ENCODE results near the gene CX3CL1.

The CX3CL1 gene

GRCh38 chr16:57412584-57412983 lies 40.3 kb downstream of the CX3CL1 start:
- no peak for TF ChIP-seq ARNTL (CRISPR knock-in tag; IDR thresholded peaks at IDR 0.05; ENCODE audit: borderline replicate concordance, low read depth)
- TF ChIP-seq RARB (CRISPR knock-in tag; IDR thresholded peaks at IDR 0.05), result no peak
- TF ChIP-seq ZFP30 (CRISPR knock-in tag; IDR thresholded peaks at IDR 0.05), result no peak
- no peak for TF ChIP-seq TCF4 (CRISPR knock-in tag; IDR thresholded peaks at IDR 0.05; ENCODE audit: borderline replicate concordance)
- TF ChIP-seq ZNF565 (CRISPR knock-in tag; conservative IDR thresholded peaks at IDR 0.05; ENCODE audit: low read depth), result no peak
- TF ChIP-seq ESRRG (CRISPR knock-in tag; IDR thresholded peaks at IDR 0.05), result no peak
- no peak for TF ChIP-seq ZC3H10 (CRISPR knock-in tag; IDR thresholded peaks at IDR 0.05)
- no peak for TF ChIP-seq GLIS3 (CRISPR knock-in tag; IDR thresholded peaks at IDR 0.05)
- TF ChIP-seq ZNF70 (CRISPR knock-in tag; IDR thresholded peaks at IDR 0.05), result no peak
- no peak for ATAC-seq

GRCh38 chr16:57413301-57413730 lies 41.0 kb downstream of the CX3CL1 start:
- TF ChIP-seq CREB5 (CRISPR knock-in tag; IDR thresholded peaks at IDR 0.05; ENCODE audit: low read depth), result no peak
- no peak for TF ChIP-seq RARB (CRISPR knock-in tag; IDR thresholded peaks at IDR 0.05)
- TF ChIP-seq ARNTL (CRISPR knock-in tag; IDR thresholded peaks at IDR 0.05; ENCODE audit: borderline replicate concordance, low read depth), result no peak
- TF ChIP-seq OSR1 (CRISPR knock-in tag; IDR thresholded peaks at IDR 0.05), result no peak
- TF ChIP-seq SNAI2 (CRISPR knock-in tag; IDR thresholded peaks at IDR 0.05), result no peak
- TF ChIP-seq ZNF565 (CRISPR knock-in tag; conservative IDR thresholded peaks at IDR 0.05; ENCODE audit: low read depth), result no peak
- no peak for TF ChIP-seq ZC3H10 (CRISPR knock-in tag; IDR thresholded peaks at IDR 0.05)
- no peak for TF ChIP-seq CSDC2 (CRISPR knock-in tag; IDR thresholded peaks at IDR 0.05)
- no peak for TF ChIP-seq PATZ1 (CRISPR knock-in tag; IDR thresholded peaks at IDR 0.05; ENCODE audit: borderline replicate concordance)
- TF ChIP-seq POU6F1 (CRISPR knock-in tag; IDR thresholded peaks at IDR 0.05; ENCODE audit: borderline replicate concordance, low read depth), result no peak
- no peak for TF ChIP-seq ZNF70 (CRISPR knock-in tag; IDR thresholded peaks at IDR 0.05)
- no peak for TF ChIP-seq BACH2 (CRISPR knock-in tag; IDR thresholded peaks at IDR 0.05; ENCODE audit: borderline replicate concordance)
- no peak for TF ChIP-seq ZFP30 (CRISPR knock-in tag; IDR thresholded peaks at IDR 0.05)
- TF ChIP-seq GLIS3 (CRISPR knock-in tag; IDR thresholded peaks at IDR 0.05), result no peak
- no peak for TF ChIP-seq ISL1 (CRISPR knock-in tag; IDR thresholded peaks at IDR 0.05)
- TF ChIP-seq TSHZ2 (CRISPR knock-in tag; IDR thresholded peaks at IDR 0.05), result no peak

GRCh38 chr16:57413733-57414132 lies 41.4 kb downstream of the CX3CL1 start:
- ATAC-seq, result no peak
- TF ChIP-seq TSHZ2 (CRISPR knock-in tag; IDR thresholded peaks at IDR 0.05) (no peak), BACH2 (CRISPR knock-in tag; IDR thresholded peaks at IDR 0.05; ENCODE audit: borderline replicate concordance) (no peak), CSDC2 (CRISPR knock-in tag; IDR thresholded peaks at IDR 0.05) (no peak), PATZ1 (CRISPR knock-in tag; IDR thresholded peaks at IDR 0.05; ENCODE audit: borderline replicate concordance) (no peak), ARNTL (CRISPR knock-in tag; IDR thresholded peaks at IDR 0.05; ENCODE audit: borderline replicate concordance, low read depth) (no peak), ZFP3 (CRISPR knock-in tag; IDR thresholded peaks at IDR 0.05) (no peak), ZNF70 (CRISPR knock-in tag; IDR thresholded peaks at IDR 0.05) (no peak), RARB (CRISPR knock-in tag; IDR thresholded peaks at IDR 0.05) (no peak), PPARA (CRISPR knock-in tag; IDR thresholded peaks at IDR 0.05; ENCODE audit: borderline replicate concordance) (no peak), CSRNP3 (CRISPR knock-in tag; IDR thresholded peaks at IDR 0.05) (no peak), TCF4 (CRISPR knock-in tag; IDR thresholded peaks at IDR 0.05; ENCODE audit: borderline replicate concordance) (no peak), SNAI2 (CRISPR knock-in tag; IDR thresholded peaks at IDR 0.05) (no peak), ZNF565 (CRISPR knock-in tag; conservative IDR thresholded peaks at IDR 0.05; ENCODE audit: low read depth) (no peak), ZC3H10 (CRISPR knock-in tag; IDR thresholded peaks at IDR 0.05) (no peak), TOX (CRISPR knock-in tag; IDR thresholded peaks at IDR 0.05; ENCODE audit: borderline replicate concordance) (no peak), ZFP30 (CRISPR knock-in tag; IDR thresholded peaks at IDR 0.05) (no peak), GLIS3 (CRISPR knock-in tag; IDR thresholded peaks at IDR 0.05) (no peak)

More at GRCh38 chr16:57413301-57413730, 41.0 kb downstream of the CX3CL1 start:
- no peak for ATAC-seq

All from SK-N-SH treated with all-trans-retinoic acid at 6 μM for 48 hours (cell line).